Fibroblast of the aortic adventitia (primary cell): ENCODE measurements around the gene TAS2R38. TPM values are rescaled to one million over a fixed set of nuclear protein-coding genes. Genes with fewer than 3 reads are reported as not detected.

Experiments used
- DNase-seq: peaks from one replicate; pipeline ENCODE4 v3.0.0-alpha.2; 2010; ENCODE audit warnings: low read depth
- H3K4me3 ChIP-seq: 2 replicates; pipeline ENCODE4 v1.5.1; 2011; ENCODE audit warnings: low read depth, mild to moderate bottlenecking, control low read depth, low read length, moderate library complexity
- CTCF ChIP-seq: IDR thresholded peaks from 2 replicates; pipeline ENCODE4 v1.5.1; 2011; ENCODE audit warnings: mild to moderate bottlenecking, low read length, control low read depth, inconsistent platforms; ENCODE audit not compliant: insufficient read depth
- total RNA-seq: library from RNA; depleted of rRNA; stranded (reverse); fragments of >200 nt; gene quantifications from 2 replicates; pipeline ENCODE4 v1.2.3, GENCODE V29; 2012; ENCODE audit warnings: low replicate concordance

The TAS2R38 gene
- total RNA-seq, 1 donor, result not detected

- DNase-seq, result no peak
- no peak for TF ChIP-seq CTCF
- no peak overlapping the region for H3K4me3 ChIP-seq
Observed at GRCh38 chr7:141944811-141945210, 28.8 kb downstream of the TAS2R38 start.

- no peak overlapping the region for H3K4me3 ChIP-seq
- DNase-seq, result no peak
- no peak for TF ChIP-seq CTCF
Observed at GRCh38 chr7:141943846-141944245, 29.7 kb downstream of the TAS2R38 start.

GRCh38 chr7:141941075-141941474 lies 32.5 kb downstream of the TAS2R38 start:
- DNase-seq, result no peak
- no peak for TF ChIP-seq CTCF
- H3K4me3 ChIP-seq, result no peak overlapping the region

GRCh38 chr7:141930211-141930610 lies 43.4 kb downstream of the TAS2R38 start:
- no peak overlapping the region for H3K4me3 ChIP-seq
- no peak for TF ChIP-seq CTCF
- DNase-seq, result no peak

GRCh38 chr7:141928845-141929195 lies 44.8 kb downstream of the TAS2R38 start:
- no peak overlapping the region for H3K4me3 ChIP-seq
- no peak for TF ChIP-seq CTCF
- no peak for DNase-seq

GRCh38 chr7:141928146-141928844 lies 45.3 kb downstream of the TAS2R38 start:
- TF ChIP-seq CTCF, result no peak
- no peak for DNase-seq

More at GRCh38 chr7:141928146-141928844, 45.3 kb downstream of the TAS2R38 start:
- H3K4me3 ChIP-seq, result no peak overlapping the region

Other genes starting within 250 kb of the TAS2R38 start
- gene SSBP1, start 235.4 kb downstream of the TAS2R38 start, total RNA-seq, result 122 and 148 TPM in 2 replicates
- 1.2 and 2.5 TPM in 2 replicates for gene TAS2R3, start 209.7 kb downstream of the TAS2R38 start, total RNA-seq
- gene TAS2R4, start 197.1 kb downstream of the TAS2R38 start, total RNA-seq, result 2.3 and 4.5 TPM in 2 replicates
- 1.4 TPM in 1 of 2 replicates, not detected in the other for gene TAS2R5, start 183.6 kb downstream of the TAS2R38 start, total RNA-seq
- gene PRSS37, start 132.3 kb downstream of the TAS2R38 start, total RNA-seq, result not detected in 2 replicates
- gene OR9A4, start 57.4 kb downstream of the TAS2R38 start, total RNA-seq, result not detected in 2 replicates
- gene CLEC5A, start 26.8 kb downstream of the TAS2R38 start, total RNA-seq, result not detected in 2 replicates
- gene MGAM, start 22.1 kb upstream of the TAS2R38 start, total RNA-seq, result 0.18 TPM in 1 of 2 replicates, not detected in the other
- not detected in 2 replicates for gene MGAM2, start 137.9 kb upstream of the TAS2R38 start, total RNA-seq